Activated CD8-positive, alpha-beta memory T cell treated with anti-CD3 and anti-CD28 coated beads, Interleukin-2, amount 50 U/mL, for 1 hour (primary cell): ENCODE results near the gene RAP1A.

Source experiments
- DNase-seq: peaks from one replicate; pipeline ENCODE4 v3.0.0-alpha.2; 2020; ENCODE audit errors: extremely low read depth

The RAP1A gene

DNA sequence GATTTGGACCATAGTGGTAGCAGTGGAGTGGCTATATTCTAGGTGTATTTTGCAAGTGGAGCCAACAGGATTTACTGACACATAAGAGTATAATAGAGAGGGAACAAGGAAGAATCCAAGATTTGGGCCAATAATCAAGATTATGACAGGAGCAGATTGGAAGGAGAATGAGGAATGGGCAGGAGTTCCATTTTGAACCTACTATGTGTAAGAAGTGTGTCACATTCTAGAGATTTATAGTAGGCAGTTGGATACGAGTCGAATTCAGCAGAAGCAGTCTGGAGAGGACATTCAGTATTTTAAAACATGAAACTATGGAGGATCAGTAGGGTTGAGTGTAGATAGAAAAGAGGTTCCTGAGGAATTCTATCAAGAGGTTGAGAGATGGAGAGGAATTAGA lies 97.9 kb downstream of the RAP1A start:
- DNase-seq: no peak

GRCh38 chr1:111719135-111719534 lies 99.5 kb downstream of the RAP1A start:
- DNase-seq: no peak

DNA sequence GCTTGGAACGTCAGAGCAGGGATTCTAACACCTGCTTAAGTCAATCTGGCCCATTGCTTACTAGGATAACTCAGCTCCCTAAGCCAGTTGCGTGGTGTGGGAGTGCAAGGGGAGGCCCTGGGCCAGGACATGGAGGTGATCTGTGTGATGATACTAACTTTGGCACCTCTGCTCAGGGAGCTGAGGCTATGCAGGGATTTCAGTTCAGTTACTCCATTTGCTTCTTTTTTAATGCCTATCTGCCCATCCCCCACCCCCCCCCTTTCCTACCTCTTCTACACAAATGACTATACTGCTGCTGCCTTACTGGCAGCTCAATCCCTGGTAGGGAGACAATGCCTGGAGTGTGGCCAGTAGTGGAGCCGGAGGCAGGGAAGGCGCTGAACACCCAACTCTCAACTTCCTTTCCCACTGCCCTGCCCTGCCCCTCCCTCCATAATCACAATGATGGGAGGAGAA lies 100.1 kb downstream of the RAP1A start:
- DNase-seq: no peak

DNA sequence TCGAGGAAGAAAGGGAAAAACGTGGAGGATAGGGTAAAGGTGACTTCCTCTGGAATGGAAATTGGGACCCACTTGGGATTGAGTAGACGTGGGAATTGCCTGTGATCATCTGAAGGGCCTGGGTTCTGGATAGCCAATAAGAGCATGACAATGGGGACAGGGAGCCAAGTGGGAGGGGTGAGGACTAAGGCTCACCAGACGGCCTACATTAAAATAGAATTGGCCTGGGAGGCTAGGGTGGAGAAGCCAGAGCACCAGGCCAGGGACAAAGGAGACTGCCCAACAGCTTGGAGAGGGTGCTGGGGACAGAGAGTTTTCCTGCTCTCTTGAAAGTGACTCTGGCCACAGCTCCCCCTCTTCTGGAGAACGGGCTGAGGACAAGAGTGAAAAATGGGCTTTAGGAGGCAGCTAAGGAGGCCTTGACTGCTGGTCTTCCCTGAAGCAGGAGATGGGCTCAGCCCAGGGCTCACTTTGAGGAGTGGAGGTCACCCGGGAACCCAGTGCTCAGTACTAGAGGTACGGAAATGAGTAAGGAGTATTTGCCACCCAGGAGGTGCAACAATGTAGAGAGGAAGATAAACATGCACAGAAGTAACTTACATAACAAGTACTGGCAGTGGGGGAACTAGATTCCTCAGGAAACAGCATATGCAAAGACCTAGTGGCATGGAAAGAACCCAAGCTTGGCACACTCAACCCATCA lies 100.8 kb downstream of the RAP1A start:
- DNase-seq: no peak

DNA sequence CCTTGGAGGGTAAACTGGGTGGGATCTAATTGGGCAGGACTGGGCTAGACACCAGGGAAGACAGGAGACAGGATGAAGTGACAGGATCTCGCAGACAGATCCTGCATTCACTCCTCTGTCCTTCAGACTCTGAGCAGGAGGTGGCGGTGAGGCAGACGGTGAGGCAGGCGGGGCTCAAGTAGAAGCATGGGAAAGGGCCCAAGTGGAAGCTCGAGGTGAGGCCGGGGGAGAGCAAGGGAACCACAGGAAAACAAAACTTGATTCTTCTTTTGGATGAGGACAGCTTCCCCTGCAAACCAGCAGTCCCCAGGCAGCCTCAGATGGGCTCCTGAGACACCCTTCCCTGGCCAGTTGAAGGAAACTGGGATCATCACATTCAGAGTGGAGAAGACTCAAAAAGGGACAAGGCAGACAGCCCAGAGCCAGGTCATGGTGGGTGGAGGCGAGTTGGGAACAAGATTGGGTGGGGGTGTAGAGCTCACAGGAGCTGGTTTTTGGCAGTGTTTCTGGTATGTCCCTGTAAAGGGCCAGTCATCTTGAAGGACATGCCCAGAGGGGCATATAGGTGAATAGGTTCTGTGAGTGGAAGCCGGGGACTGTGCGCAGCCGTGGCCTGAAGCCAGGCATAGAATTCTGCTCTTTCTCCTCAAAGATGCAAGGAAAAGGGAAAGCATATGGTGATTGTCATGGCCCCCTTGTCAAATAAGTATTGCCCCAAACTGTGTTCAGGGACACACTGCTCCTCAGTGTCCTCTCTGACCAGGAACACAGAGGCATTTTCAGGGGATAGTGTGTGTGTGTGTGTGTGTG lies 101.6 kb downstream of the RAP1A start:
- no peak for DNase-seq

DNA sequence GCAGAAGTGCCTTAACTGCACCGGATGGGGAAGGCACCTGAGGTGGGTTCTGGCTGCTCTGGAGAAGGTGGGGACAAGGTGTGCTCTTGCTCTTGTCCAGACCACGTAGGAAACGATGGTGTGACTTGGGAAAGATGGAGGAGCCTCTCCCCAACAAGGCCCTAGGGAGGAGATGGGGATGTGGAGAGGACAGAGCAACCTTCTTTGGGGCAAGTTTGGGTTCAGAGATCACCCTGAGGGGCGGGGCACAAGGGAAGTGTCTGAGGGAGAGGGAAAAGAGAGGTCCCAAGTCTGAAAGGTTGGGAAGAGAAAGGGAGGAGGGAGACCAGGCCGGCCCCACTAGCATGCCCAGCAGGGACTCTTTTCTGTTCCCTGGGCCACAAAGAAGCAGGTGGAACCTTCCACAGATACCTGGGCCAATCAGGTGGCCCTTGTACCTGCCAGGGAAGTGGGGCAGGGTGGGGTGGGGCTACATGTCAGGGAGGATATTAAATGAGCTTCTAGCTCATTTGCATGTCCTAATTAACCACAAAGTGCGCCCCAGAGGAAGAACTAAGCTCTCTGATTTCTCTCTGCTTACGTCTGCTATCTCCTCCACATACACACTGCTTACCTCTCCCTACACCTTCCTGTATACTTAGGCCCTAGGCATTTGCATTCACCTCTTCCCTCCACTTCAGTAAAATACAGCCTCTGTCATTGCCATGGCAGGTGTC lies 103.7 kb downstream of the RAP1A start:
- DNase-seq: no peak

DNA sequence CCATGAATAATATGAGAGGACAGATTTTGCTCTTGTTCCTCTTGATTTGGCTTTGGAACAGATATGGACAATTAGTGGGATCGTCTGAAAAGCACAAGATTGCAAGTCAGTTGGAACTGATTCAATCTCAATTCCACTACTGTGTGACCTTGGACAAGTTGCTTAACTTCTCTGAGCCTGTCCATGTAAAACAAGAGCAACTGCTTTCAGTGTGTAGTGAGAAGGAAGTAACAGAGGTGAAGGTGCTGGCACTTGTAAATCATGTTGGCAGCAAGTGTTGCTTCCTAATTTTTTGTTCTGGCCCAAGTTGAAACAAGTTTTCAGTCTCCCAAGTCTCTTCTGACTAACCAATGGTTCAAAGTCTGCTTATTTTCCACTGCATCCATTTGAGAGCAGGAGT lies 104.3 kb downstream of the RAP1A start:
- DNase-seq: no peak

GRCh38 chr1:111725192-111725591 lies 105.6 kb downstream of the RAP1A start:
- no peak for DNase-seq

DNA sequence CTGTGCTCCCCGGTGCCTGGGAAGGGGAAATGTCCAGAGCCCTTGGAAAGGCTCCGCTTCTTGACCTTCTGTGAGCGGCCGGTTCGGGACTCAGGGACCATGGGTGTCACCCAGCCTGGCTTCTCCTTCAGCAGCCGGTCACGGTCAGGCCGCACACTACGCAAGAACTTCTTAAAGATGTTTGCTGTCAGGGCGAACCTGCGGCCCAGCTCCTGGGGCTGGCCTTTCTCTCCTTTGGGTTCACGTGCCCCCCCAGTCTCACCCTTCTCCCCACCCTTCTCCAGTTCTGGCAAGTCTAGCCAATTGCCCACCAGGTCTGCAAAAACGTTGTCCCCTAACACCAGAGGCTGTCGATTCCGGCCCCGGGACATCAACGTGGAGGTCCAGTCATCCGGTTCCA lies 107.5 kb downstream of the RAP1A start:
- no peak for DNase-seq

- no peak for DNase-seq
Measured at GRCh38 chr1:111729271-111729921, 109.8 kb downstream of the RAP1A start.

DNA sequence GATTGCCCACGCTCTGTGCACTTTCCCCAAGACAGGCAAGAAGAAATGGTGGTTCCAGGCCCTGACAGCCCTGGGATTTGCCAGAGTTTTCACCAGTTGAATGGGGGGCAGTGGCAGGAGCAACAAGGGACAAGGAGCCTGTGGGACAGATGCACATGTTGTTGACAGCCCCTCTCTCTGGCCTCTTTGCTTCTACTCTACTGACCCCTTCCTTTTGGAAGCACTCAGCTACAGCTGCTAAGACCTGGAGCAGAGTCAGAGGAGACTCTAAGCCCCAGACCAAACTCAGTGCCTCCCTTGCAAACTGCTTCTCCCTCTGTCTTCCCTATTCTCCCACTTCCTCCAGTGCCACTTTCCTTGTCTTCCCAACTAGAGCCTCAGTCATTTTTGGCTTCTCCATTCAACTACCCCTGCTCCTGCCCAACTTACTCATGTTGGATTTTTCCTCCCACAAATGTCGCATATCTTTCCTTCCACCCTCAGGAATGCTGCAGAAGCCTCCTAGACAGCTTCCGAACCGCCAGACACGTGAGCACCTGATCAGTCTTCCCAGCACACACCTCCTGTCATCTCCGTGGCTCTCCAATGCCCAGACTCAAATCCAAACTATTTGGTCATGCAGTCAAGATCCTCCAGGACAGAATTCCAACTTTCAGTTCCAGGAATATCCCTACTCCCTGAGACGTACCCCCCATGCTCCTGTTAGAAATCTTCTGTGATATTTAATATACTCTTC lies 110.5 kb downstream of the RAP1A start:
- DNase-seq: no peak

DNA sequence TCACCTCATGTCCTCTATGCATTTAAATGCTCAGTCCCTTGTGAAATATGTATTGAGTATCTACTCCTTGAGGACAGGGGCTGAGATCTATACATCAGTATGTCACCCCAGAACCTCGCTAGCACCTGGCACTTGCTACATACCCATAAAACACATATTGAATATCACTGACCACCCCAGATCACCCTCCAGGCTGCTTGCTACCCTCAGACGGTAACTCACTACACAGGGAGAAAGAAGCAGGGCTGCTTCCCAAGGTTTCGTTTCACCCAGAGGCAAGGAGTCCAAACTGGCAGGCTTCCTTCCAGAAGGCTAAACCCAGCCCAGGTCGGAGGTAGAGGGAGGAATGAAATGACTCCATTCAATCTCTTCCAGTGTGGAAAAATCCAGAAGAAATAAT lies 111.1 kb downstream of the RAP1A start:
- DNase-seq: no peak

- DNase-seq: no peak
Measured at GRCh38 chr1:111731956-111732355, 112.4 kb downstream of the RAP1A start.

- DNase-seq: no peak
Measured at GRCh38 chr1:111732718-111733117, 113.1 kb downstream of the RAP1A start.

GRCh38 chr1:111733183-111733991 lies 113.8 kb downstream of the RAP1A start:
- DNase-seq: no peak

DNA sequence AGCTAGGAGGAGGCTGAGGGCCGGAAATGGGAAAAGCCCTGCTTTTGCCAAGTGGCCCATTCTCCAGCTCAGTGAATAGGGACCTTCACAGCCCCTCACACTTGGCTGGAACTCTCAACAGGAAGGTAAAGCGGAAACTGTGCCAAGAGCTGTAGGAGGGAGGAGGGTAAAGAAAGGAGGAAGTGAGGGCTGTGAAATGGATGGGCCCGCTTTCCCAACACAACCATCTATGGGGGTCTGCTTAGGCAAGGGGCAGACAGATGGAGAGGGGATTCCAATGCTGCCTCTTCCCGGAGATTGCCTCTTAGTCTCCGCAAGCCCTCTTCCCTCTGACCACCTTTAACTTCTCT lies 114.4 kb downstream of the RAP1A start:
- DNase-seq: no peak

DNA sequence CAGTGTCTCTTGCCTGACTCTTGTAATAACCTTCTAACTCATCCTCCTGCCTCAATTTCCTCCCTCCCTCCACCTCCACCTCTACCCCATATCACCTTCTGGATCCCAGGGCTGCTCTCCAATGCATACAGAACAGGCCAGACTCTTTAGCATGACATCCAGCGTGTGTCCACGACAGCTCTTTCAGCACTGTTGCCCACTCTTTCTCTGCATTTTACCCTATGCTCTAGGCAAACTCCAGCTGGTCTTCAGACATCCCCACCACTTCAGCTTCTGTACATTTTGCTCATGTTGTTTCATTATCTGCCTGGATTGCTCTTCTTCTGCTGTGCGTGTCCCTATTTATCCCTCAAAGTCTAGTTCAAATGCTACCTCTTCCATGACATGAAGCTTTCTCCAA lies 114.8 kb downstream of the RAP1A start:
- DNase-seq: no peak

DNA sequence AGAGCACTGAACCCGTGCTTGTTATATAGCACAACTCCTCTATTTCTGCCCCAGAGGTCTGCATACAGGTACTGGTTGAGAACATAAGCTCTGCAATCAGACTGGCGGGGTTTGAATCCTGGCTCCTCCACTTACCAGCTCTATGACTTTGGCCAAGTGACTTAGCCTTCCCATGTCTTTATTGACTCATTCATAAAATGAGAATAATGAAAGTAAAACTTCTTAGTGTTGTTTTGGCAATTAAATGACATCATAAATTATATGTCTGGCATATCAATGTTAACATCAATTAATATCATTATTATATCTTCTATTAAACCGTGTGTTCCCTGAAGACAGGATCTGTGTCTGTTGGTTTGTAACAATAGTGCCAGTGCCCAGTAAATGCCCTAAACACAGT lies 115.3 kb downstream of the RAP1A start:
- DNase-seq: no peak

DNA sequence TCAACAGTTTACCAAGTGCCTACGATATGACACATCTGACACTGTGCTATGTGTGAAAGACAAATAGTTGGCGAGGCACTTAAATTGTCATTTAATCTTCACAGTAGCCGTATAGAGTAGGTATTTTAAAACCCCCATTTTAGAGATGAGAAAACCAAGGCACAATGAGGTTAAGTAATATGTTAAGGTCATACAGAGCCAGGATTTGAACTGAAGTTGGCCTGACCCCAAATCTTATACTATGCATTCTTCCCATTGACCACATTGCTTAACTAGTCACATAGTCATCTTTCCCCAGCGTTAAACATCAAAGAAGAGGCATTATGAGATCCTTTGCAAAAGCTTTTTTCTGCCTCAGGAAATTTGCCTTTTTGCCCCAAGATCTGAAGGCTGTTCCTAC lies 115.7 kb downstream of the RAP1A start:
- DNase-seq: no peak

GRCh38 chr1:111735858-111736544 lies 116.4 kb downstream of the RAP1A start:
- no peak for DNase-seq
